Inferior parietal cortex (tissue), 1 donor: ENCODE measurements around the gene TBC1D9.
"Not testable (repeated sequence)": the region's sequence is repeated elsewhere in the genome, so short reads cannot be mapped to it uniquely, and the experiment has no call there.

Source experiments
- DNase-seq: peaks from one replicate; pipeline ENCODE4 v3.0.0-alpha.2; 2016; ENCODE audit errors: extremely low spot score

TBC1D9 gene

GRCh38 chr4:140754918-140755773, 1.0 kb downstream of the TBC1D9 start:
- DNase-seq = no peak

GRCh38 chr4:140753329-140753728, 2.9 kb downstream of the TBC1D9 start:
- DNase-seq = no peak

DNA sequence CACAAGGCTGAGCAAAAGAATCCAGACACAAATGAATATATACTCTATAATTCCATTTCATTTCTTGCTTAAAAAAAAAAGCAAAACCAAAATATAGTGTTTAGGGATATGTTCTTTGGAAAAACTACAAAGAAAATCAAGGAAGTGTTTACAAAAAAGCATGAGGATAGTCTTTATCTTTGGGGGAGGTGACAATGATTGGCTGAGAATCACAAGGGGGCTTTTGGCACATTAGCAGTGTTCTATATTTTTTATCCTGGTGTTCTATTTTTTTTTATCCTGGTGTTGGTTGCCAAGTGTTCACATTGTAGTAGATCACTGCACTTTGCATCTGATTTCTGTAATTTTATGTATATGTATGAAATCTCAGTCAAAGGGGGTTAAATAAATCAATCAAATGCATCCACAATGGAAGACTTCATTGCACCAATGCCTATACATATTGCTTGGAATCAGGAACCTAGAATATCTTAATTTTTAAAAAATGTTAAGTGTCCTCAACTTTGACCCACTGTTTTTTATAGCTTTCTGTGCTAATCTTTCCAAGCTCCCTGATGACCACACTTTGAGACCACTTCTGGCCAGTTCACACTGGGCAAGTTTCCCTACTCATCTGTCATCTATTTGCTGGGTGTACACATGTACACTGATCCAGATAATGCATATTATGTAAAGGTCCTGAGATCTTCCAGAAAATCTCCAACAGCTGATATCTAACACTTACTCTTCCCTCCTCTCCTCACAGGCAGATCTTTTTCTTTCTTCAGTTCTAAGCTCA, 3.7 kb downstream of the TBC1D9 start:
- DNase-seq = no peak

- DNase-seq = no peak
Measured at GRCh38 chr4:140750470-140750869, 5.7 kb downstream of the TBC1D9 start.

DNA sequence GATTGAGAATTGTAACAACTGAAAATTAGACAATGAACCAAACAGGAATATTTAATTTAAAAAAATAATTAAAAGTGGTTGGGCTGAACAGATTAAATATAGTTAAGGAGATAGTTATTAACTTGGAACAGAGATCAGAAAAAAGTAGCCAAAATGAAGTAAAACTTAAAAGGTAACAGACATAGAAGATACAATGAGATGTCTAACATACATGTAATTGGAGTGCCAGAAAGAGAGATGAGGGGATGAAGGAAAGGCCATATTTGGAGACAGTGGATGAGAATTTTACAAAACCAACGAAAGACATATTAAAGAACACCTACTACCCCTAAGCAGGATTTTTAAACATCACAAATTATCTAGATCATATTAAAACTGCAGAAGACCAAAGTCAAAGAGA, 8.0 kb downstream of the TBC1D9 start:
- DNase-seq = no peak

DNA sequence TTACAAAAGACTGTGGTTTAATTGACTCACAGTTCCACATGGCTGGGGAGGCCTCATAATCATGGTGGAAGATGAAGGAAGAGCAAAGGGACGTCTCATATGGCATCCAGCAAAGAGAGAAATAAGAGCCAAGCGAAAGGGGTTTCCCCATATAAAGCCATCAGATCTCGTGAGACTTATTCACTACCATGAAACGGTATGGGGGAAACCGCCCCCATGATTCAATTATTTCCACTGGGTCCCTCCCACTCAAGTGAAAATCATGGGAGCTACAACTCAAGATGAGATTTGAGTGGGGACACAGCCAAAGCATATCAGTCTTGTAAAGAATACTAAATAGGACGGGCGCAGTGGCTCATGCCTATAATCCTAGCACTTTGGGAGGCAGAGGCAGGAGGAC, 9.6 kb downstream of the TBC1D9 start:
- not testable (repeated sequence) for DNase-seq

DNA sequence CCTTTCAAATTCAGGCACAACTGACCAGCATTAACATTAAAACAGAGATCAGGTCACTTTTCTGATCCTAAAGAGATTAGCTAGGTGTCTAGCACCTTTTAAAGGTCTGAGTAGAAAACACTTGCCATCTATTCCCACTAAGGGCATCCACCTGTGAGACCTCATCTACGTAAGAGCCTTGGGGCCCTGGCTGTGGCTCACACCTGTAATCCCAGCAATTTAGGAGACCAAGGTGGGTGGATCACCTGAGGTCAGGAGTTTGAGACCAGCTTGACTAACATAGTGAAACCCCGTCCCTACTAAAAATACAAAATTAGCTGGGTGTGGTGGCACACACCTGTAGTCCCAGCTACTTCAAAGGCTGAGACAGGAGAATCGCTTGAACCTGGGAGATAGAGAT, 11.8 kb downstream of the TBC1D9 start:
- no peak for DNase-seq

DNA sequence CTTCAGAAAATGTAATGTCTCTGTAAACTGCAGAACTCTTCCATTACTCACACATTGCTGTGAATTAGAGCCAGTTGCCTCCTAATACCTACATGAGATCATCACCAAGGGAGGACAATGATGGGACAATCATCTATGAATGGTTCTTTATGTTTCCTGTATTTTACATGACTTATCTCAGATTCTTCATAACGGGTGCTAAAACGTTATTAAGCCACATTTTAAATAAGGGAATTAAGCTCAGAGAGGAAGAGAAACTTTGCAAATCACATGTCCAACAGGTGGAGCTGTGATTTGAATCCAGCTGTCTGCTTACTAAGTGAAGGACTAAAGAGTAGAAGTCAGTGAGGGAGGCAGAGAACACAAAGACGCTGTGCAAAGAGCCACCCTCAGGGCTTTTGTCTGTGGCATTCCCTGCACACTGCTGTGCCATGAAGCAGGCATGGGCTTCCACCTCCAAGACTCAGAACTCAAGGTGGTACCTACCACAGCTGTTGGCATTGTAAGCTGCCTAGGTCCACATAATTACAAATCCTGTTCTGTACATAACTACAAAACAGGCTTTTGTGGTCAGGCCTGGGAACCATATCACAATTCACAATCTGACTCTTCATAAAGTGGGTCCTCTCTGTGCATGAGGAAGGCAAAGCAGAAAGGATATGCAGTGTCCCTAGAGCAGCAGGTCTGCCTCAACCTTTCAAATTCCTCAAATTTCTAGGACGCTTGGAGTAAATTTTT, 12.8 kb downstream of the TBC1D9 start:
- no peak for DNase-seq

DNA sequence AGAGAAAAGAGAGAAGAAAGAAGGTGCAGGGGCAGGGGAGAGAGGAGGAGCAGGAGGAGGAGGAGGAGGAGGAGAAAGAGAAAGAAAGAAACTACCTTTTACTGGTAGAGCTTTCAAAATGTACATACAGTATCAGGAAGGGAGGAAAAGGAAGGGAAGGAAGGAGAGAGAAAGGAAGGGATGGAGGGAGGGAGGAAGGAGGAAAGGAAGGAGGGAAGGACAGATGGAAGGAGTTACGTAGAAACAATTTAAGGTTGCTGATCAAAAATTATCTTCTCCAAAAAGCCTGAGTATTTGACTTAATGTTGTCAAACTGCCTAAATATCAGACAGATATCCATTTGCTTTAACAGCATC, 13.4 kb downstream of the TBC1D9 start:
- DNase-seq = no peak

DNA sequence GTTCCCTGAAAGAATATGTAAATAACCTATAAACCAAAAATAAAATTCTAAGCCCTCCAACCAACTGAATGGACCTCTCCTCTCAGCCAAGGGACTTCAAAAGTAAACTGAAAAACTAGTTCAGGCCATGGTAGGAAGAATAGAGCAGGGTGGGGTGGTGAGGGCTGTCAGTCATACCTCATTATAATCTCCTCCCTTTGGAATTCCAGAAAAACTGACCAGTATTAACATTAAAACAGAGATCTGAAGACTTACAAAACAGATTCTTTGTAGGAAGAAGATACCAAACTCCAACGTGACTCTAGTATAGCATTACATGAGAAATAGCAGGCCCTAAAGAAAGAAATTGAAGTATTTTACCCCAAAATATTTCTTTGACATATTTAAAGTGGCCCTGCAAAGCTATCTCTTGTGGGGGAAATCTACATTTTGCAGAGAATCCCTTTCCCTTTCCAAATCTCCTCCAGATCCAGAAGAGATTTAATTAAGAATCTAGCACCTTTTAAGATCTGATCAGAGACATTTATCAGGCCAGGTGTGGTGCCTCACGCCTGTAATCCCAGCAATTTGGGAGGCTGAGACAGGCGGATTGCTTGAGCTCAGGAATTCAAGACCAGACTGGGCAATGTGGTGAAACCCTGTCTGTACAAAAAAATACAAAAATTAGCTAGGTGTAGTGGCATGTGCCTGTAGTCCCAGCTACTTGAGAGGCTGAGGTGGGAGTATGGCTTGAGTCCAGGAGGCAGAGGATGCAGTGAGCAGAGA, 15.1 kb downstream of the TBC1D9 start:
- no peak for DNase-seq

DNA sequence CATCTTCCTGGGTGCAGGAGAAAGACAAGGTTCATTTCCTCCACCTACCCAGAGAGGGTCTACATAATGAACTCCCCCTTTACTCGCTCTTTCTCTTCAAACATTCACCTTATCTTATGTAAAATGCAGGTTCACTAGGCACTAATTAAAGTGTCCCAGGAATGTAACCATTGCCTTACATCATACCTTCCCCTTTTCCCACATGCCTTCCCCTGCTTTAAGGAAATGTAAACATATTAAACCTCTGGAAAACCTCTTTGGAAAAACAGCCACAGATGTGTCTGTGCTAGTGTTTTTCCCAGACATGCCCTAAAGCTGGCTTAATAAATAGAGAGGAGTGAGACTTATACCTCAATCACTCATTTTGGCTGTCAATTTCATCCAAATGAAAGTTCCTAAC, 15.8 kb downstream of the TBC1D9 start:
- DNase-seq = no peak

DNA sequence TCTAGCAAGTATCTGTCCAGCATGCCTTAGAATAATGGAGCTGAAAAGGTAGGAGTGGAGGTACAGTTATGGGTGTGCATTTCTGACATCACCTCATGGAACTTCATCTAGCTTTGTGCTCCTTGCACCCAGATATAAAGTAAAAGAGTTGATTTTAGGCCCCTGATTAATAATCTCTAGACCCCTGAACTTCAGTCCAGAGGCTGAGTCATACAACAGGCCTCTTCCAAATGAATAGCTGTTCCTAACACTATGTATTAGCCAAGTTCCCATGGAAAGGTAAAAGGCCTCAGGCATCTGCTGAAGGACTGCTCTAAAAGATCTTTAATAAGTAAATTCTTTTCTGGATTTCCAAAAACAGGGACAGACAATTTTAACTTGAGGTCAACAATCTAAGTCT, 16.2 kb downstream of the TBC1D9 start:
- no peak for DNase-seq

DNA sequence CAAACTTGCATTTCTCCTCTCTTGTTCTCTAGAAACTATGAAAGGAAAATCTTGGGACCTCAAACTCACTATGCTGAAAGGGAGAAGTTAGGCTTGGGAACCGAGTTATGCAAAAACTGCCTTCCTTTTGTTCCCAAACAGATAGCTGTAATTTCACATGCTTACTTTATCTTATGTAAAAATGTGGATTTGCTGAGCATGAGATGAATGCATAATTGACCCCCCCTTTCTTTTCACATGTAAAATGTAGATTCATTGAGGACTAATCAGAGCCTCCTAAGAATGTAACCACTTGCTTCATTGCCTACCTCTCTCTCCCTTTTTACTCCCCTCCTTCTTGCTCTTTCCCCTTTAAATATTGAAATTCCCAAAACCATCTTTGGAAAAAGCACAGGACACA, 18.0 kb downstream of the TBC1D9 start:
- no peak for DNase-seq

GRCh38 chr4:140736669-140737343, 19.4 kb downstream of the TBC1D9 start:
- DNase-seq = no peak

- no peak for DNase-seq
Measured at GRCh38 chr4:140735779-140736391, 20.3 kb downstream of the TBC1D9 start.

DNA sequence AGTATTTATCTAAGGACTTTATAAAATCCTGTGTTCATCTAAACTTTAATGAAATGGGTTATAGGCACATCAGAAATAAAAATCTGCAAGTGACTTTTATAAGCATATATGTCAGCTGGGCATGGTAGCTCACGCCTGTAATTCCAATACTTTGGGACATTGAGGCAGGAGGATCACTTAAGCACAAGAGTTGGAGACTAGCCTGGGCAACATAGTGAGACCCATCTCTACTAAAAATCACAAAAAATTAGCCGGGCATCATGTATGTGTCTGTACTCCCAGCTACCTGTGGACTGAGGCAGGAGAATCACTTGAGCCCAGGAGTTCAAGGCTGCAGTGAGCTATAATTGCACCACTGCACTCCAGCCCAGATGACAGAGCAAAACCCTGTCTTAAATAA, 20.9 kb downstream of the TBC1D9 start:
- no peak for DNase-seq

- no peak for DNase-seq
Measured at GRCh38 chr4:140732780-140733179, 23.4 kb downstream of the TBC1D9 start.

- no peak for DNase-seq
Measured at GRCh38 chr4:140729344-140730049, 26.7 kb downstream of the TBC1D9 start.

GRCh38 chr4:140726776-140727500, 29.2 kb downstream of the TBC1D9 start:
- no peak for DNase-seq
